Embryonic facial prominence (tissue), 1 donor: Measurements from ENCODE around the gene PASK.

Source experiments
- DNase-seq: peaks from one replicate; pipeline ENCODE4 v3.0.0-alpha.2; 2016; ENCODE audit errors: extremely low spot score

The PASK gene

GRCh38 chr2:241126201-241126611 is 23.1 kb downstream of the PASK start:
- no peak for DNase-seq

DNA sequence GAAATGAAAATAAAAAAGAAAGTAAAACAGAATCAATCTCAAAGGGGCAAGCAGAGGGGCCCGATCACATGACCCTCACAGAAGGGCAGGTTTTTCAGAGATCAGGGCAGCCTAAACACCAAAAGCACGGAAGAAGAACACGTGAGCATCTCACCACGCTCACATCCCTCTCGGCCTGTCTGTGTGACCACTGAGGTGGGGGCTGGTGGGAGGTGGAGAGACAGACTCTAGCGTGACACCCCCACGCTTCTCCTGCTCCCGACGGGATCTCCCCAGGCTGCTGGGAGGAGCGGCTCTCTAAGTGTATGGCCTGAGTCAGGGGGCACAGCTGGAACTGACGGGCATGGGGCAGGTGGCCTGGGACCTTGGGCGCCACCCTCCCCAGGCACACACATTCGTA is 23.6 kb downstream of the PASK start:
- no peak for DNase-seq

GRCh38 chr2:241123816-241124536 is 25.3 kb downstream of the PASK start:
- DNase-seq, result no peak

DNA sequence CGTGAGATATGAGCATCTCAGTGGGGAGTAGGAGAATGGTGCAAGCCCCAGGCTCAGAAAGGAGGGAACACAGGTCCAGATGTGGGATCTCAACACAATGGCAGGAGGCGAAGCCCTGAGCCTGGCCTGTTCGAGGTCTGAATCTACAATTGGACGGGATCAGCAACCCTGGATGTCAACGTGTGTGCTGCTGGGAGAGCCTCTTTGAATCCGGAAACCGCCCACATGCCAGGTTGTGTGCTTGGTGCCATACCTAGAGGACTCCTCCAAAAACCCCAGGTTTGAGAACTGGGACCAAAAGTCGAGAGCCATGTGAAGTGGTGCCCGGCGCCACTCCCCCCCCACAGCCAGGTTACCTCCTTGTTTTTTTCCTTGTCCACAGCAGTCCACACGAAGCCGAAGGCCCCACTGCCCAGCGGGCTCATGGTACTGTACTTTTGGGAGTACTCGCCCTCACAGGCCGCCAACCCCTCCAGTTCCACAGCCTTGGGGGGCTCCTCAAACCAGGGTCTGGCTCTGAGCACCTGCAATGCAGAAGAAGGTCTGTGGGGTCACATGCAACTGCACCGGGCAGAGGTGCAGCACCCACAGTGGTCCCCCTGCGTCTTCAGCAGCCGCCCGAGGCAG is 26.8 kb downstream of the PASK start:
- no peak for DNase-seq

- no peak for DNase-seq
Measured at GRCh38 chr2:241121008-241121407, 28.3 kb downstream of the PASK start.

- no peak for DNase-seq
Measured at GRCh38 chr2:241120440-241120839, 28.8 kb downstream of the PASK start.

DNA sequence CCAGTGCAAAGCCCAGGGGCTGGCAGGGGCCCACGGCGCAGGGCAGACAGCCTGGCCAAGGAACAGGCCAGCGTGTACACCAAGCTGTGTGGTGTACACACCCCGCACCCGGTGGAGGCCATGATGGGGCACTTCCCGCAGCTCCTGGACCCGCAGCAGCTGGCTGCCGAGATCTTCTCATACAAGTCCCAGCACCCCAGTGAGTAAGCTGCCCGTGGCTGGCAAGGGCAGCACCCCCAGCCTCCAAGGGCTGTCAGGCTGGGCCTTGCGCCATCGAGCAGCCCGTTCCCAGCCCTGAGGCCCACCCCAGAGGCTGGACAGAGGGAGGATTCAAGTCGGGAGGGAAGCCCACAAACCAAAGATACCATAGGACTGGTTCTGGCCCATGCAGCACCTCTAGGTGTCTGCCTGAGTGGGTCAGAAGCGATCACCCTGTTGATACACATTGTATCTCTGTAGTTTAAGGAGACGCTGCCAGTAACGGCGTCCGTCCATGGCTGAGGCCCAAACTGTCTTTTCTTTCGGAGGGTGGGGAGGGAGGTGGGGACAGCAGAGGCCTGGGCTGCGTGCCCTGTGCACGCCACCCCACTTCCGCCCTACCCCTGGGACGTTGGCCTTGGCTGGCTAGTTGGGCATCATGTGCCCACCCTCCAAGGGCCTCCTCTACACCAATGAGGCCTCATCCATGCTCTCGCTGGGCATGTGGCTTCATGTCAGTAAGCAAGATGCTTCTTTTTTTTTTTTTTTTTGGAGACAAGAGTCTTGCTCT is 30.4 kb downstream of the PASK start:
- DNase-seq, result no peak

GRCh38 chr2:241116606-241117560 is 32.4 kb downstream of the PASK start:
- DNase-seq, result no peak

- no peak for DNase-seq
Measured at GRCh38 chr2:241115361-241115760, 33.9 kb downstream of the PASK start.

DNA sequence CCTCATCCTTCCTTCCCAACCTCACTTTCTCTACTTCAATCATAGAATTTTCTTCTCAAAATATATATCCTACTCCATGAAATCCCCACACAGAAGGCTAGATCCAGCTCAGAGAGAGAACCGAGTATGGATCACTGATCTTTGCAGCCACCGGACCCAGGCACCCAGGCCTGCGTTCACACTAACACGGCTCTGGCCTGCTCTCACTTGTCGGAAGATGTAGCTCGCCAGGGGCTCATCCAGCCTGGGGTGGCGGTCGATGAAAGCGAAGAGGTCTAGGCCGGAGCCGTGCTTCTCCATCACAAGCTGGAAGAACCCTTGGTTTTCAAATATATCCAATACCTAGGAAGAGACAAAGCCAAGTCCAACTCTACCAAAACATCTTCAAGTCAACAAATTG is 34.4 kb downstream of the PASK start:
- DNase-seq, result no peak

GRCh38 chr2:241112592-241112991 is 36.7 kb downstream of the PASK start:
- DNase-seq, result no peak

DNA sequence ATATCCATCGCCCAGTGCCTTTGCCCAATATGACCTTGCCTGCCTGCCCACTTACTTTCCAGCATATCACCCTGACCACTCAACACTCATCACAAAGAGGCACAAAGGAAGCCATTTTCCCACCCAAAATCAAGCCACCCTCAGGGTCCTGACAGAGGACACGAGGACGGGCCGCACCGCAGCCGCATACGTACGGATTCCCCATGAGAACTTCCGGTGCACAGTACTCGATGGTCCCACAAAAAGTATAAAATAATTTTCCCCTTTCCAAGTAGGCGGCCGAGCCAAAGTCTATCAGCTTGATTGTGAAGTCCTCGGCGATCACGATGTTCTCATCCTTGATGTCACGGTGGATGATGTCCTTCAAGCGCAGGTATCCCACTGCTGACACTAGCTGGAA is 37.2 kb downstream of the PASK start:
- DNase-seq, result no peak

DNA sequence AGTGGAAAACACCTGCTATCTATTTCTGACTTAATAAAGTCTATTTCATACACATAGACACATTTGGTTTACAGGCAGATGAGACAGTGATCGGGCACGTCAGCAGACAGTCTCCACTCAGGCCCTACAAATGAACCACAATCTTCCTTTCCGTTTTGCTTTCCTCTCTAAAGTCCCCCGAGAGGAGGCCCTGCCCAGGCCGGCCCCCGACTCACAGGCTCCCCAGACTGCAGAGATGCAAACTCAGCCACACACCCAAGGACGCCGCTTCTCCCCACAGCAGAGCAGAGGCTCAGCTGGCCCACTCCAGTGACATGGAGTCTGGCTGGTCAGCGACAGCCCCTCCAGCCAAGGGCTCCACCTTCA is 37.8 kb downstream of the PASK start:
- no peak for DNase-seq

DNA sequence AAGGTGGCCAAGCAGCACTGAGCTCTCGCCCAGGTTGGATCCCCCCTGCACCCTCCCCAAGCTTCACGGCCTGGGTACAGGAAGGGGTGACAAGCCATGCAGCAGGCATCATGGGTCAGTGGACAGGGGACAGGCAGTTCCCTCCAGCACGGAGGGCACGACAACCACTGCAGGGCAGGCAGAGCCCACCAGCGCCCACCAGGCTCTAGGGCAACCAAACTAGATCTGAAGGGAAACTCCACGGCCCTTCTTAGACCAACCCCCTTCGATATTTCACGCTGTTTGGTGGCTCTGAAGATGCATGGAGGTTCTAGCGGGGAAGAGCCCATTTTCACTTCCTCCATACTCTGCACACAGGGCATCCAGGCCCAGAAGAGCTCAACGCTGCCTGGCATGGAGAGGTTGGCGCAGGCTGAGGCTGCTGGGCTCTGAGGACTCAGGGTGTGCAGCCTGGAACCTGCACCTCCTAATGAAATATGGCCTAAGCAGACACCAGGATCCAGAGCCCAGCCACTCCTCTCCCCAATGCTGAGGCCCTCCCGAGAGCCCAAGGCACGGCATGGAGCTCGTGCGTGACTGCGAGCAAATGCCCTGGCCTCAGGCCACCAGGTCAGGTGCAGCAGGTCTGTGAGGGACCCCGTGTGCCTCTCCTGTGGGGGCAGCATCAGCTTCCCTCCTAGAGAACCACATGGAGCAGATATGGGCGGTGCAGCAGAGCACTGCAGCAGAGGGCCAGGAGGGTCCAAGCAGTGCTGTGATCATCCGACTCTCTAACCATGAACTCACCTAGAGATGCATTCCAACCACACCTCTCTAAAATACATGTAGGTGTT is 38.4 kb downstream of the PASK start:
- no peak for DNase-seq

DNA sequence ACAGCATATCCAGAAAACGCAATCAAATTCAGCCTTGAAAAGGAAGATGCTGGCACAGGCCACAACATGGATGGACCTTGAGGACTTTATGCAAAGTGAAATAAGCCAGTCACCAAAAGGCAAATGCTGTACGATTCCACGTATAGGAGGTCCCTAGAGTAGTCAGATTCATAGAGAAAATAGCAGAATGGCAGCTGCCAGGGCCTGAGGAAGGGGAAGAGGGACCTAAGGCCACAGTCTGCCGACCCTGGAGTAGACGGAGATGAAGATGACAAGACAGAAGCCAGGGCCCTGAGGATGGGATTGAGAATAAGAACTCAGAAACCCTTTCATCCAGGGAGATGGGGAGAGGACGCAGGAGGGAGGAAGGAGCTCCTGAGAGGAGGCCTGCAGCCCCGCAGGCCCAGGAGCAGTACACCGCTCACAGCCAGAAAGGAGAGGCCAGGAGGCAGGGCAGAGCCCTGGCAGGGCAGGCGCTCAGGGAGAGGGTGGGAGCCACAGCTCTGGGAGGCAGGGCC is 39.1 kb downstream of the PASK start:
- no peak for DNase-seq

DNA sequence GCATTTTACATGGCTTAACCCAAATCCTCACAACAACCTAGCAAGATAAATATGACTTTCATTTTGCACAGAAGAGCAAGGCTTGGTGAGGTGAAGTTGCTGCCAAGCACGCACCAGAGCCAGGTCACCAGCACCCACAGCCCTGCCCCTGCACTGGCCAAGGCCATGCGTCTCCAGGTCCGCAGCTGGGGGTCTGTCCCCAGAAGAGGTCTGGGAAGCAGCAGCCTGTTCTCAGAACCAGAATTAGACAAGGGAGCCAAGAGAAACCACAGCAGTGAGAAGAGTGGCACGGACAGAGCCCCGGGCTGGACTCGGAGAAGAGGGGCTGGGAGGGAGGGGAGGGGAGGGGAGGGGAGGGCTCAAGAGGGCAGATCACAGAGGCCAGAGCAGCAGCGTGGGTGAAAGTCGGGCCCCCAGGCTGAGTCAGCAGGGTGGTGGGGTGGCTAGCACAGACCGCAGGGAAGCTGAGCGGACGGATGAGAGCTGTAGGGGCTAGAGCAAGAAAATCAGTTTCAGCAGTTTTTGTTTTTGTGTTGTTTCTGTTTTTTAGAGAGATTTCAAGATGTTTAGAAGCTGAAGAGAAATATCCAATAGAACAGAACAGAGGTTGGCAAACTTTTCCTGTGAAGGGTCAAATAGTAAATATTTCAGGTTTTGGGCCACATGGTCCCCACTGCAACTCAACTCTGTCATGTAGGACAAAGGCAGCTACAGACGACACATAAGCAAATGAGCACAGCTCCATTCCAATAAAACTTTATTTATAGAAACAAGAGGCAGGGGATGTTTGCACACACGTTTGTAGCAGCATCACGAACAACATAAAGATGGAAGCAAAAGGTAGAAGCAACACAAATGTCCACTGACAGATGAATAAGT is 39.8 kb downstream of the PASK start:
- DNase-seq, result no peak

- DNase-seq, result no peak
Measured at GRCh38 chr2:241108271-241109209, 40.7 kb downstream of the PASK start.

GRCh38 chr2:241107031-241107783 is 42.1 kb downstream of the PASK start:
- DNase-seq, result no peak
